Activated B cell treated with CpG ODN at 0.5 μM for 24 hours (primary cell): ENCODE data around the gene VPS35L. TPM values are rescaled to one million over a fixed set of nuclear protein-coding genes. Genes with fewer than 3 reads are reported as not detected.
A peak's percentile ranks its signal among the peaks of the same experiment; 100 is the strongest.

Source experiments
- ATAC-seq: fragments of 200-7000 bp; cut with Tn5 transposase; one replicate; pipeline ENCODE4 v1.10.0; 2021; ENCODE audit warnings: low read depth, mild to moderate bottlenecking, moderate library complexity
- CTCF ChIA-PET: fragments of 350-600 bp; sonication (Branson Sonifier 250); formaldehyde crosslinking; loops from one replicate; lab custom pipeline; 2021; ENCODE audit warnings: antibody characterized with exemption; lab: Charles Lee
- POLR2A ChIA-PET: fragments of 350-600 bp; sonication (Branson Sonifier 250); formaldehyde crosslinking; loops from one replicate; lab custom pipeline; 2021; ENCODE audit warnings: antibody characterized with exemption; lab: Charles Lee
- DNase-seq: peaks from one replicate; pipeline ENCODE4 v3.0.0; 2022
- H3K27ac Mint-ChIP-seq: one replicate; pipeline ENCODE4 v1.8.0; 2020; ENCODE audit warnings: mixed read lengths
- H3K27me3 Mint-ChIP-seq: one replicate; pipeline ENCODE4 v1.8.0; 2021; ENCODE audit warnings: mixed read lengths
- H3K36me3 Mint-ChIP-seq: one replicate; pipeline ENCODE4 v1.8.0; 2021; ENCODE audit warnings: low read depth, mixed read lengths
- H3K4me1 Mint-ChIP-seq: one replicate; pipeline ENCODE4 v1.8.0; 2021; ENCODE audit warnings: mixed read lengths
- H3K4me3 Mint-ChIP-seq: one replicate; pipeline ENCODE4 v1.8.0; 2020; ENCODE audit warnings: mild to moderate bottlenecking, mixed read lengths
- H3K9me3 Mint-ChIP-seq: one replicate; pipeline ENCODE4 v1.8.0; 2020; ENCODE audit warnings: mixed read lengths
- CTCF ChIP-seq: fragments of 200-600 bp; IDR thresholded peaks from one replicate; pipeline ENCODE4 v1.8.0; 2022; ENCODE audit warnings: antibody characterized with exemption, mild to moderate bottlenecking
- intact Hi-C: fragments of 100-400 bp; cut with micrococcal nuclease; formaldehyde crosslinking; loops from one replicate; pipeline ENCODE4 v1.15.1; 2024
- total RNA-seq: library from RNA; stranded (reverse); gene quantifications from 2 replicates; pipeline ENCODE4 v1.2.3, GENCODE V29; 2022

Gene VPS35L
- total RNA-seq, 1 donor from 2014 or later = 66.0 TPM

GRCh38 chr16:19525385-19525723 is 30.1 kb upstream of the VPS35L start:
- no peak for ATAC-seq
- H3K27me3 Mint-ChIP-seq = no peaks in the 10 kb centered on the region
- POLR2A ChIA-PET = interaction anchor here (1.8 to 2.8 kb wide), 2 partner anchors 20 to 30 kb away, joined by 4 to 52 read pairs; partner anchors contain the start of gene VPS35L
- H3K27ac Mint-ChIP-seq = no peak overlapping the region
- H3K4me1 Mint-ChIP-seq = peaks cover 37% of the 10 kb centered on the region
- intact Hi-C loops = no loop called here
- CTCF ChIA-PET = interaction anchor here (1.2 to 2.0 kb wide), 2 partner anchors 9 to 23 kb away, joined by 3 to 5 read pairs; no protein-coding TSS in a partner anchor
- peak overlapping the region; percentile 98 for H3K4me3 Mint-ChIP-seq
- peaks cover 23% of the 10 kb centered on the region for H3K36me3 Mint-ChIP-seq
- no peak for TF ChIP-seq CTCF
- no peaks in the 10 kb centered on the region for H3K9me3 Mint-ChIP-seq
- no peak for DNase-seq

DNA sequence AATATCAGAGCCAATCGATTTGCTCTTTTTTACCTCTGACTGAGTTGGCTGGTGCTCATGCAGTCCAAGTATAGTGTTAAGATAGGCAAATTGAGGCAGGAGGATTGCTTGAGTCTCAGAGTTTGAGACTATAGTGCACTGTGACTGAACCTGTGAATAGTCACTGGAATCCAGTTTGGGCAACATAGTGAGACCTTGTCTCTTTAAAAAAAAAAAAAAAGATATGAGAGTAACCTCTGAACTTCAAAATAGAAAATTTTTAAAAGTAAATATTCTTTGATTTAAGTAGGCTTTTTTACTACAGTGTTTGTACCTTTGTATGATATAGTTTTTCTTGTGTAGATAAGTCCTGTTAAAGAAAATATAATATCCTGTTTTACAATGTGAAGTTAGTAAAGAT is 28.3 kb upstream of the VPS35L start:
- DNase-seq (no peak), ATAC-seq (no peak)
- Mint-ChIP-seq H3K36me3 (peaks cover 26% of the 10 kb centered on the region), H3K4me1 (peaks cover 24% of the 10 kb centered on the region), H3K4me3 (no peak overlapping the region), H3K27ac (no peak overlapping the region), H3K27me3 (no peaks in the 10 kb centered on the region), H3K9me3 (no peaks in the 10 kb centered on the region)
- CTCF ChIA-PET = no interaction called here
- no peak for TF ChIP-seq CTCF
- intact Hi-C loops = no loop called here
- POLR2A ChIA-PET = no interaction called here

DNA sequence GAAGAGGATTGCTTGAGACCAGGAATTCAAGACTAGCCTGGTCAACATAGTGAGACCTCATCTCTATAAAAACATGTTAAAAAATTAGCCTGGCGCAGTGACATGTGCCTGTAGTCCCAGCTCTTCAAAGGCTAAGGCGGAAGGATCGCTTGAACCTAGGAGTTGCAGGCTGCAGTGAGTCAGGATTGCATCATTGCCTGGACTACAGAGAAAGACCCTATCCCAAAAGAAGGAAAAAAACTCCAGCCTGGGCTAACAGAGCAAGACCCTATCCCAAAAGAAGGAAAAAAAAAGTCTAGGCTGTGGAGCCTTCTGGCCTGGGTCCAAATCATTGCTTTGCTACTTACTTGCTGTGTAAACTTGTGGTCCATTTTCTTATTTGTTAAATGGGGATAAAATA is 26.8 kb upstream of the VPS35L start:
- intact Hi-C loops = no loop called here
- ChIA-PET CTCF (no interaction called here), POLR2A (no interaction called here)
- DNase-seq (no peak), ATAC-seq (no peak)
- Mint-ChIP-seq H3K27me3 (no peaks in the 10 kb centered on the region), H3K4me1 (peaks cover 15% of the 10 kb centered on the region), H3K4me3 (no peak overlapping the region), H3K36me3 (peaks cover 40% of the 10 kb centered on the region), H3K27ac (no peak overlapping the region), H3K9me3 (no peaks in the 10 kb centered on the region)
- no peak for TF ChIP-seq CTCF

GRCh38 chr16:19532601-19533000 is 22.9 kb upstream of the VPS35L start:
- intact Hi-C loops = no loop called here
- H3K36me3 Mint-ChIP-seq = peaks cover 53% of the 10 kb centered on the region
- no peak overlapping the region for H3K4me3 Mint-ChIP-seq
- ChIA-PET POLR2A (no interaction called here), CTCF (no interaction called here)
- TF ChIP-seq CTCF = no peak
- no peaks in the 10 kb centered on the region for H3K4me1 Mint-ChIP-seq
- no peaks in the 10 kb centered on the region for H3K9me3 Mint-ChIP-seq
- ATAC-seq (no peak), DNase-seq (no peak)
- H3K27ac Mint-ChIP-seq = no peak overlapping the region
- no peaks in the 10 kb centered on the region for H3K27me3 Mint-ChIP-seq

GRCh38 chr16:19540241-19540970 is 15.1 kb upstream of the VPS35L start:
- ChIA-PET POLR2A (no interaction called here), CTCF (no interaction called here)
- H3K27me3 Mint-ChIP-seq = no peaks in the 10 kb centered on the region
- no peaks in the 10 kb centered on the region for H3K4me1 Mint-ChIP-seq
- no peak for ATAC-seq
- intact Hi-C loops = no loop called here
- no peak overlapping the region for H3K4me3 Mint-ChIP-seq
- peaks cover 2% of the 10 kb centered on the region for H3K9me3 Mint-ChIP-seq
- no peak for TF ChIP-seq CTCF
- peaks cover 57% of the 10 kb centered on the region for H3K36me3 Mint-ChIP-seq
- H3K27ac Mint-ChIP-seq = no peak overlapping the region
- no peak for DNase-seq
